Vein endothelial cell (primary cell): ENCODE data around the gene SLC35A2. TPM values are rescaled to one million over a fixed set of nuclear protein-coding genes. Genes with fewer than 3 reads are reported as not detected.

ENCODE experiments used
- small RNA-seq: library from RNA; depleted of rRNA; stranded (forward); fragments of <200 nt; gene quantifications from one replicate; pipeline ENCODE3, GENCODE V24; 2012
- total RNA-seq: library from RNA; depleted of rRNA; stranded (reverse); fragments of >200 nt; gene quantifications from 2 replicates; pipeline ENCODE4 v1.2.3, GENCODE V29; 2012

SLC35A2 gene
- total RNA-seq = 20.5 and 22.9 TPM in 2 replicates

GRCh38 chrX:48911412-48912182 lies at the start of gene SLC35A2:
Gene SLC35A2 (minus strand): TSS chrX:48911646. CDS start chrX:48911636, 10 bp downstream.

GRCh38 chrX:48957477-48957826 lies 46.0 kb upstream of the SLC35A2 start, which contains the start of gene OTUD5:
Gene OTUD5 (minus strand): TSS chrX:48957607. CDS start chrX:48957570, 37 bp downstream.

GRCh38 chrX:48918643-48919340 lies 7.3 kb upstream of the SLC35A2 start, which contains the start of gene PIM2:
Gene PIM2 (minus strand): TSS chrX:48919024. CDS start chrX:48918834, 190 bp downstream.

GRCh38 chrX:48897625-48898306 lies 13.7 kb downstream of the SLC35A2 start, which contains the start of the genes PQBP1 and TIMM17B:
Gene PQBP1 (plus strand): TSS chrX:48897930. CDS start chrX:48898510, 580 bp downstream.
Gene TIMM17B (minus strand): TSS chrX:48897768. CDS start chrX:48897749, 19 bp downstream.

Small RNA genes within 50 kb of the gene (small RNA-seq; reads per million reads assigned to genes)
- gene RNU6-722P = 0.11 reads per million

Other genes with a start within 250 kb of the SLC35A2 start
- 0.33 TPM in 1 of 2 replicates, not detected in the other for gene WAS, start 227.8 kb downstream of the SLC35A2 start, total RNA-seq
- gene SUV39H1, start 214.9 kb downstream of the SLC35A2 start, total RNA-seq = 6.9 and 11.2 TPM in 2 replicates
- gene GLOD5, start 149.9 kb downstream of the SLC35A2 start, total RNA-seq = not detected in 2 replicates
- not detected in 2 replicates for gene GATA1, start 125.1 kb downstream of the SLC35A2 start, total RNA-seq
- gene HDAC6, start 109.6 kb downstream of the SLC35A2 start, total RNA-seq = 28.4 and 43.8 TPM in 2 replicates
- gene ERAS, start 85.1 kb downstream of the SLC35A2 start, total RNA-seq = not detected in 2 replicates
- gene PCSK1N, start 76.0 kb downstream of the SLC35A2 start, total RNA-seq = 0.29 TPM in 1 of 2 replicates, not detected in the other
- gene TIMM17B, start 13.9 kb downstream of the SLC35A2 start, total RNA-seq = 21.0 and 31.0 TPM in 2 replicates
- 45.4 and 50.0 TPM in 2 replicates for gene PQBP1, start 13.7 kb downstream of the SLC35A2 start, total RNA-seq
- 6.8 and 7.8 TPM in 2 replicates for gene PIM2, start 7.4 kb upstream of the SLC35A2 start, total RNA-seq
- gene OTUD5, start 46.0 kb upstream of the SLC35A2 start, total RNA-seq = 33.1 and 40.2 TPM in 2 replicates
- 0.19 and 0.33 TPM in 2 replicates for gene KCND1, start 60.2 kb upstream of the SLC35A2 start, total RNA-seq
- 17.0 and 18.3 TPM in 2 replicates for gene GRIPAP1, start 90.6 kb upstream of the SLC35A2 start, total RNA-seq
- gene TFE3, start 131.7 kb upstream of the SLC35A2 start, total RNA-seq = 30.4 and 31.7 TPM in 2 replicates
- gene CCDC120, start 147.4 kb upstream of the SLC35A2 start, total RNA-seq = 1.5 and 1.6 TPM in 2 replicates
- 7.3 and 9.8 TPM in 2 replicates for gene PRAF2, start 162.4 kb upstream of the SLC35A2 start, total RNA-seq
- 24.5 and 36.4 TPM in 2 replicates for gene WDR45, start 168.2 kb upstream of the SLC35A2 start, total RNA-seq
- gene GPKOW, start 212.1 kb upstream of the SLC35A2 start, total RNA-seq = 18.9 and 22.5 TPM in 2 replicates